22Rv1 (cell line): ENCODE data around the gene TBL1XR1.
"Not testable (repeated sequence)": the region's sequence is repeated elsewhere in the genome, so short reads cannot be mapped to it uniquely, and the experiment has no call there.

ENCODE experiments used
- CTCF ChIP-seq: fragments of 450-650 bp; IDR thresholded peaks from 2 replicates; pipeline ENCODE4 v1.5.1; 2017; ENCODE audit warnings: mild to moderate bottlenecking
- ZFX ChIP-seq: fragments of 450-650 bp; IDR thresholded peaks from 2 replicates; pipeline ENCODE4 v1.6.1; 2017; ENCODE audit warnings: antibody characterized with exemption, borderline replicate concordance

- not testable (repeated sequence) for TF ChIP-seq CTCF, ZFX
Observed at GRCh38 chr3:177139220-177139619, 58.1 kb downstream of the TBL1XR1 start.
